ENCODE results near the gene CYSLTR2.

Gene CYSLTR2, protein sequence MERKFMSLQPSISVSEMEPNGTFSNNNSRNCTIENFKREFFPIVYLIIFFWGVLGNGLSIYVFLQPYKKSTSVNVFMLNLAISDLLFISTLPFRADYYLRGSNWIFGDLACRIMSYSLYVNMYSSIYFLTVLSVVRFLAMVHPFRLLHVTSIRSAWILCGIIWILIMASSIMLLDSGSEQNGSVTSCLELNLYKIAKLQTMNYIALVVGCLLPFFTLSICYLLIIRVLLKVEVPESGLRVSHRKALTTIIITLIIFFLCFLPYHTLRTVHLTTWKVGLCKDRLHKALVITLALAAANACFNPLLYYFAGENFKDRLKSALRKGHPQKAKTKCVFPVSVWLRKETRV

DNA sequence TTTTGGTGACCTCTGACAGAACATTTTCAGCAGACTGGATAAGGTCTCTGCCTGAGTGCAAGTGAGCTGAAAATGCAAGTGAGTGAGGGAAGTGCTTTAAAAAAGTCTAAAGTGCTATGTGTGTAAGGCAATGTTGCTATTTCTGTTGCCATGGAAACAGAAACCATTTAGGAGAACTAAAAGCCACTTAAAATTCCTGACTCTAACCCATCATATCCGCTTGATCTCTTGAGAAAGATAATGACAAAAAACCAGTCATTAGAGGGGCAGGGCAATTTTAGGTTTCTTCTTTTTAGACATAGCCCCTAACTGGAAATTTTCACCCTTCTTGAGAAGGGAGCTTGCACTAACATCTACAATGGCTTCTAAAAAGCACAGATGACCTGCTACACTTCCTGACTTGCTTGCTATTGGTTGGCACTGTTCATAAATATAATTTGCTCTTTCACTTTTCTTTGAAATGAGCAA, at the start of gene CYSLTR2:
Gene CYSLTR2 (plus strand): TSS at position 458 of the 468 bp plus-strand sequence. CDS start 52,889 bp downstream, outside the sequence.
- Mint-ChIP-seq H3K4me3 (no peak within 1 kb of the TSS), H3K9me3 (no peaks in the 10 kb centered on the region), H3K36me3 (ENCODE audit: low read depth) (no peaks in the 10 kb centered on the region), H3K27ac (peak within 1 kb of the TSS; percentile 52), H3K4me1 (peaks cover 32% of the 10 kb centered on the region), H3K27me3 (ENCODE audit: low read depth, poor library complexity) (no peaks in the 10 kb centered on the region)
- no peak for DNase-seq
- TF ChIP-seq, protein P1, sequence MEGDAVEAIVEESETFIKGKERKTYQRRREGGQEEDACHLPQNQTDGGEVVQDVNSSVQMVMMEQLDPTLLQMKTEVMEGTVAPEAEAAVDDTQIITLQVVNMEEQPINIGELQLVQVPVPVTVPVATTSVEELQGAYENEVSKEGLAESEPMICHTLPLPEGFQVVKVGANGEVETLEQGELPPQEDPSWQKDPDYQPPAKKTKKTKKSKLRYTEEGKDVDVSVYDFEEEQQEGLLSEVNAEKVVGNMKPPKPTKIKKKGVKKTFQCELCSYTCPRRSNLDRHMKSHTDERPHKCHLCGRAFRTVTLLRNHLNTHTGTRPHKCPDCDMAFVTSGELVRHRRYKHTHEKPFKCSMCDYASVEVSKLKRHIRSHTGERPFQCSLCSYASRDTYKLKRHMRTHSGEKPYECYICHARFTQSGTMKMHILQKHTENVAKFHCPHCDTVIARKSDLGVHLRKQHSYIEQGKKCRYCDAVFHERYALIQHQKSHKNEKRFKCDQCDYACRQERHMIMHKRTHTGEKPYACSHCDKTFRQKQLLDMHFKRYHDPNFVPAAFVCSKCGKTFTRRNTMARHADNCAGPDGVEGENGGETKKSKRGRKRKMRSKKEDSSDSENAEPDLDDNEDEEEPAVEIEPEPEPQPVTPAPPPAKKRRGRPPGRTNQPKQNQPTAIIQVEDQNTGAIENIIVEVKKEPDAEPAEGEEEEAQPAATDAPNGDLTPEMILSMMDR (IDR thresholded peaks at IDR 0.05), result no peak

GRCh38 chr13:48615049-48615448, 38.7 kb upstream of the CYSLTR2 start:
- no peak overlapping the region for H3K27ac Mint-ChIP-seq
- TF ChIP-seq, protein P1 (IDR thresholded peaks at IDR 0.05), result no peak
- DNase-seq, result no peak
- no peaks in the 10 kb centered on the region for H3K4me1 Mint-ChIP-seq
- H3K27me3 Mint-ChIP-seq (ENCODE audit: low read depth, poor library complexity), result no peaks in the 10 kb centered on the region
- no peak overlapping the region for H3K4me3 Mint-ChIP-seq
- H3K36me3 Mint-ChIP-seq (ENCODE audit: low read depth), result no peaks in the 10 kb centered on the region
- H3K9me3 Mint-ChIP-seq, result peaks cover 27% of the 10 kb centered on the region

GRCh38 chr13:48618937-48619336, 34.8 kb upstream of the CYSLTR2 start:
- no peak overlapping the region for H3K27ac Mint-ChIP-seq
- H3K36me3 Mint-ChIP-seq (ENCODE audit: low read depth), result peaks cover 6% of the 10 kb centered on the region
- H3K9me3 Mint-ChIP-seq, result peaks cover 42% of the 10 kb centered on the region
- TF ChIP-seq, protein P1 (IDR thresholded peaks at IDR 0.05), result no peak
- H3K4me3 Mint-ChIP-seq, result no peak overlapping the region
- peaks cover 5% of the 10 kb centered on the region for H3K4me1 Mint-ChIP-seq
- DNase-seq, result no peak
- no peaks in the 10 kb centered on the region for H3K27me3 Mint-ChIP-seq (ENCODE audit: low read depth, poor library complexity)

DNA sequence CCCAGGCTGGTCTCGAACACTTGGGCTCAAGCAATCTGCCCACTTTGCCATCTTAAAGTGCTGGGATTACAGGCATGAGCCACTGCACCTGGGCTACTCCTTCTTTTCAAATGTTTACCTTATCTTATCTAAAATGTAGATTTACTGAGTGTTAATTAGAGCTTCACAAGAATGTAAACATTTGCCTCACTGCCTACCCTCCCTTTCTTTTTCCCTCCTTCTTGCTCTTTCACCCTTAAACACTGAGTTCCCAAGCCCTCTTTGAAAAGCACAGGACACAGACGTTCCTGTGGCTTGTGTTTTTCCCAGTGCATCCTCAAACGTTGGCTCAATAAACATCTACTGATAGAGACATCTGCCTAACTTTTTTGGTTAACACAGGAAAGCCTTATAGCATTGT, 32.7 kb upstream of the CYSLTR2 start:
- TF ChIP-seq, protein P1 (IDR thresholded peaks at IDR 0.05), result no peak
- DNase-seq, result no peak

DNA sequence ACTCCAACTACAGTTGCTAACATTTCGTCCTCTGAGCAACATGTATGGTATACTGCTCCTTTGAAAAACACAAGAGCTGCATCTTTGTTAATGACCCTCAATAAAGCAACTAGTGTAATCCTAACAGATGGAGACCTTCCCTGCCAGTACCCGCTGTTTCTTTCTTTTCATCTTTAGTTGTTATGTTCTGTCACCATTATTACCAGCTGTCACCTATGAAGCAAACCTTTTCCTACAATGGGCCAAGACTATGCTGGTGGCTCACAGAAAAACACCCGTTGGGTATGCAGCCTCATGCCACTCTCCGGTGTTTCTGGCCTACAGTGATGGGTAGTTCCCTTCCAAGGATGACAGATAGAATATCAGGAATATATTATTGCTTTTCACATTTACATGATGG, 29.7 kb upstream of the CYSLTR2 start:
- peaks cover 3% of the 10 kb centered on the region for H3K27me3 Mint-ChIP-seq (ENCODE audit: low read depth, poor library complexity)
- peaks cover 26% of the 10 kb centered on the region for H3K9me3 Mint-ChIP-seq
- H3K27ac Mint-ChIP-seq, result no peak overlapping the region
- TF ChIP-seq, protein P1 (IDR thresholded peaks at IDR 0.05), result no peak
- DNase-seq, result no peak
- H3K4me1 Mint-ChIP-seq, result peaks cover 23% of the 10 kb centered on the region
- no peak overlapping the region for H3K4me3 Mint-ChIP-seq
- H3K36me3 Mint-ChIP-seq (ENCODE audit: low read depth), result peaks cover 6% of the 10 kb centered on the region

More for the DNA sequence above, 32.7 kb upstream of the CYSLTR2 start:
- Mint-ChIP-seq H3K36me3 (ENCODE audit: low read depth) (peaks cover 6% of the 10 kb centered on the region), H3K27me3 (ENCODE audit: low read depth, poor library complexity) (no peaks in the 10 kb centered on the region), H3K27ac (peak overlapping the region; percentile 96), H3K4me1 (peaks cover 15% of the 10 kb centered on the region), H3K4me3 (no peak overlapping the region), H3K9me3 (peaks cover 37% of the 10 kb centered on the region)

DNA sequence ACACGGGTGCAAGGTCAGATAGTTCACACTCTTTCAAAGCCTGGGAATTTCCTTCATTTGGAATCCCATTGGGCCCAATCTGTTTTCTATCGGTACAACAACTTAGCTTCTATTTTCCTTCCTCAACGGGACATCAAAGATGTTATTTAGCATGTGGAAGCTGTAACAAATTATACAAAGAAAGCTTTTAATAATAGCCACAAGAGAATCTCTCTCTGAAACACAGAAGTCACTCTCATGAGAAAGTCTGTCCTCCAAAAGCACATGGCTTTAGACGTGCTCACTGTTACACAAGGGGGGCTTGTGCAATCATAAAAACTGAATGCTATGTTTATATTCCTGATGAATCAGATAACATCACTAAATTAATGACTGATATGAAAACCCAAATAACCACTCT, 28.9 kb upstream of the CYSLTR2 start:
- Mint-ChIP-seq H3K4me3 (no peak overlapping the region), H3K4me1 (peaks cover 23% of the 10 kb centered on the region), H3K36me3 (ENCODE audit: low read depth) (peaks cover 6% of the 10 kb centered on the region), H3K9me3 (peaks cover 19% of the 10 kb centered on the region), H3K27me3 (ENCODE audit: low read depth, poor library complexity) (peaks cover 3% of the 10 kb centered on the region), H3K27ac (no peak overlapping the region)
- no peak for DNase-seq
- TF ChIP-seq, protein P1 (IDR thresholded peaks at IDR 0.05), result no peak

All from nephron progenitor cell (in vitro differentiated cells).